MG63 (cell line): ENCODE data around the gene DLX5. TPM values are rescaled to one million over a fixed set of nuclear protein-coding genes. Genes with fewer than 3 reads are reported as not detected.

Experiments
- DNase-seq: peaks from one replicate; pipeline ENCODE4 v3.0.0-alpha.2; 2020
- H3K27me3 ChIP-seq: fragments of 250-450 bp; sonication (Bioruptor Pico); 2 replicates; pipeline ENCODE4 v1.5.1; 2020; ENCODE audit warnings: mild to moderate bottlenecking, moderate library complexity
- H3K36me3 ChIP-seq: fragments of 250-450 bp; sonication (Bioruptor Pico); 2 replicates; pipeline ENCODE4 v1.5.1; 2020; ENCODE audit warnings: mild to moderate bottlenecking, moderate library complexity
- H3K4me3 ChIP-seq: fragments of 250-450 bp; sonication (Bioruptor Pico); 2 replicates; pipeline ENCODE4 v1.5.1; 2020; ENCODE audit warnings: mild to moderate bottlenecking, moderate library complexity
- H3K9me3 ChIP-seq: fragments of 250-450 bp; sonication (Bioruptor Pico); 2 replicates; pipeline ENCODE4 v1.5.1; 2020; ENCODE audit warnings: mild to moderate bottlenecking, moderate library complexity
- total RNA-seq: library from RNA; depleted of rRNA; stranded (reverse); fragments of >200 nt; shearing (Covaris generic); gene quantifications from 2 replicates; pipeline ENCODE4 v1.2.3, GENCODE V29; 2014; ENCODE audit warnings: low replicate concordance

Gene DLX5
- total RNA-seq, 1 experiment from 2014 or later, result not detected

DNA sequence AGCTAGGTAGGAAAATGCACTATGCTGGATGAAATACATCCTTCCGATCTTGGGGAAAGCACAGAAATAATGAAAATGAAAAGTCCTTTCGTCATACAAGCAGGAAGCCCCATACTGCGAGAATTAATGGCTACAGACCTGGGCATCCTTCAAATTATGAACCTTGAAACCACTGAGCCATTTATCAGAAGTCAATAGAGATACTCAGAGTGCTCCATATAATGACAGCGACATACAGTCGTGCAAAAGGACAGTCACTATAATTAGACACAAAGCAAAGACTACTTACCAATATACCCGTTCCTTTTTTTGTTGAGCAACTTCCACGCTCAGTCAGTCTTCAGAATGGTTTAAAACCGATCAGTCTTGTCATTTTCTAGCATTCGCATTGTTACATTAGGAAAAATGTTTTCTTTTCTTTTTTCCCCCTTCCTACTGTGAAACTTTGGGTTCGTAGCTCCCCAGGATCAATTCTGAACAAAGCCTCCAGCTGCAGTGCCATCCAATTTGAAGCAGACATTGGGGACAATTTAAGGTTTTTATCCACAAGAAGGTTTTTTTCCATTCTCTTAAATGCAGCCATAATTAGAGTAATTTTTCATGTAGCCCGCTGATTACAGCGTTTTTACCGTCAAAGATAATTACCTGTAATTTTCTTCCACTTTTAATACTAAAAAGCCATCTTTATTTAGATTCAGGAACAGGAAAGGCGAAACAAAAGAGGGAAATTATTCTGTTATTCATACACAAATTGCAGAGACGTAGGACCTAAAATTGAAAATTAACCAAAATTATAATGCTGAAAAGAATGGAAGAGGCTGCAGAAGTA is 12.9 kb downstream of the DLX5 start:
- DNase-seq, result no peak
- Histone ChIP-seq H3K27me3 (peaks cover 21% of the 10 kb centered on the region), H3K36me3 (no peaks in the 10 kb centered on the region), H3K4me3 (no peak overlapping the region), H3K9me3 (no peaks in the 10 kb centered on the region)

DNA sequence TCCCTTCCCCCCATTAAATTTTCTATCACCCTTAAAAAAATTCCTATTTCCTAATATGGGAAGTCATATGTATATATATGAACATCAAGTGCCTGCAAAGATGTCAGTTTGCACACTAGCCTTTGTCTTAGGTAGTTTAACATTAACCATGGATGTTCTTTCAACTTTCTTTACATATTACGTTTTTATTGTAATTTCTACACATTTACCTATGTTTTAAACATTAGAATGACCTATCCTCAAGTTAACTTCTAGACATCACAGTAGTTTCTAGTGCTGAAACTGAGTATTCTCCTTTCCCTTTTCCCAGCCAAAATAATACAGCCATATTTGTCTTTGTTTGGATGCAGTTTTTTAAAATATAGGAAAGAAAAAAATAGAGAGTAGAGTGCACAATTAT is 13.5 kb downstream of the DLX5 start:
- Histone ChIP-seq H3K4me3 (no peak overlapping the region), H3K36me3 (no peaks in the 10 kb centered on the region), H3K9me3 (no peaks in the 10 kb centered on the region), H3K27me3 (peaks cover 14% of the 10 kb centered on the region)
- no peak for DNase-seq

DNA sequence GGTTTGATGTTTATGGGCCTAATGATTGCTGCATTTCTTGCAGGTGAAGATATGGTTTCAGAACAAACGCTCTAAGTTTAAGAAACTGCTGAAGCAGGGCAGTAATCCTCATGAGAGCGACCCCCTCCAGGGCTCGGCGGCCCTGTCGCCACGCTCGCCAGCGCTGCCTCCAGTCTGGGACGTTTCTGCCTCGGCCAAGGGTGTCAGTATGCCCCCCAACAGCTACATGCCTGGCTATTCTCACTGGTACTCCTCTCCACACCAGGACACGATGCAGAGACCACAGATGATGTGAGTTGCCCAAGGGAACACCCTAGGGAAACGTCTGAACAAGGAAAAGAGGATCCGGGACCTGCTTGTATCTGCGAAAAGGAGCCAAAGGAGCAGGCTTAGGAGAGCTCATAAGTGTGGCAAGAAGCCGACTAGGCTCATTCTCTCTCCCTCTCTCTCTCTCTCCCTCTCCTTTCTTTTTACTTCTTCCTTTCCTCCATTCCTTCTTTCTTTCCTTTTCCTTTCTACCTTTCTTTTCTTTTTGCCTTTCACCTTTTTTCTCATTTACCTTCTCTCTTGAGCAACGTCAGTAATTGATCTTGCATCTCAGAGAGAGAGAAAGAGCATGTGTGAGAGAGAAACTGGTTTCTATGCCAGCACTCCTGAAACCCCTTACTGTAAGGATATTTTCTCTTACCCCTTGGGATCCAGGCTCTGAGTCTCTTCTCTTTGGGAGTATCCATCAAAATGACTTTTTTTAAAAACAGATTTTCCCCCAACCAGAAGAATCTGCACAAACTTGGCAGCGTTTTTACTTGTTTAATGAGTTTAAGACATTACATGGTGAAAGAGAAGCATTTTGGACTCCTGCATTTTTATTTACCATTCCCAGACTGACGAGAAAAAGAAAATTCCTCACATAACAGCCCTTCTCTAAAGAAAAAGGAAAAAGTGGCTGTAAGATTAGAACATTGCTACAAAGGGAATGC is 14.6 kb downstream of the DLX5 start:
- no peaks in the 10 kb centered on the region for H3K36me3 ChIP-seq
- H3K9me3 ChIP-seq, result no peaks in the 10 kb centered on the region
- H3K4me3 ChIP-seq, result no peak overlapping the region
- H3K27me3 ChIP-seq, result peaks cover 5% of the 10 kb centered on the region
- DNase-seq, result no peak

DNA sequence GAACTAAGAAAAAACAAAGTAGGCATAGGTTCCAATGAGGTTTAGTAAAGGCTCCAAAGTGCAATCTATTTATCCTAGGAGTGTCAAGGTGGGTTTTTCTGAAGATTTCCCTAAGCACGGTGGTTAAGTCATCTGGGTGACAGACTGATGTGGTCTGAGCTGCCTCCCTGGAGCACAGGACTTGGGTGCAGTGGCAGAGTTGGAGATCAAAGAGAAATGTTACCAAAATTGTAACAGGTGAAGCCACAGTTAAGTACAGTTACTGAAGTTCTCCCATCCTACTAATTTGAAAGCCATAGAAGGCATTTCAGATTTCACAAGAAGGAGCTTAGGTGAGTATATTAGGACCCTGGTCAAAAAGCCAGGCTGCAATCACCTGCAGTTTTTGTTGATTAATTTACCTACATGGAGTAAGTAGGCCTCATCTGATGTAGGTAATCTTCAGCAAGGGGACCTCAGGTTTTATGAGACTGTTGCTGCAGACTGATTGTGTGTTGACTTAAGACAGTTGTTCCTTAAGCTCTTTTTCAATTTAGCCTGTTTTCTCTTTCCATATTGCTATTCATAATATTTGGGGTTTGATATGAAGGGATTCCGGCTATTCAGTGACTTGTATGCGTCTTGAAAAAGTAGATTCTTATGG is 16.2 kb downstream of the DLX5 start:
- DNase-seq, result no peak
- Histone ChIP-seq H3K27me3 (peaks cover 3% of the 10 kb centered on the region), H3K36me3 (no peaks in the 10 kb centered on the region), H3K9me3 (no peaks in the 10 kb centered on the region), H3K4me3 (no peak overlapping the region)

DNA sequence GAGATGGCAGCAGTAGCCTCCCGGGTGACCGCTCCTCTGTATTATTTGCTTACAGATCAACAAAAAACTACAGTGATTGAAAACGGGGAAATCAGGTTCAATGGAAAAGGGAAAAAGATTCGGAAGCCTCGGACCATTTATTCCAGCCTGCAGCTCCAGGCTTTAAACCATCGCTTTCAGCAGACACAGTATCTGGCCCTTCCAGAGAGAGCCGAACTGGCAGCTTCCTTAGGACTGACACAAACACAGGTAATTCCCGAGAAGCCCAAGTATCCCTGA is 17.1 kb downstream of the DLX5 start:
- Histone ChIP-seq H3K27me3 (peaks cover 3% of the 10 kb centered on the region), H3K4me3 (no peak overlapping the region), H3K36me3 (no peaks in the 10 kb centered on the region), H3K9me3 (no peaks in the 10 kb centered on the region)
- DNase-seq, result no peak

DNA sequence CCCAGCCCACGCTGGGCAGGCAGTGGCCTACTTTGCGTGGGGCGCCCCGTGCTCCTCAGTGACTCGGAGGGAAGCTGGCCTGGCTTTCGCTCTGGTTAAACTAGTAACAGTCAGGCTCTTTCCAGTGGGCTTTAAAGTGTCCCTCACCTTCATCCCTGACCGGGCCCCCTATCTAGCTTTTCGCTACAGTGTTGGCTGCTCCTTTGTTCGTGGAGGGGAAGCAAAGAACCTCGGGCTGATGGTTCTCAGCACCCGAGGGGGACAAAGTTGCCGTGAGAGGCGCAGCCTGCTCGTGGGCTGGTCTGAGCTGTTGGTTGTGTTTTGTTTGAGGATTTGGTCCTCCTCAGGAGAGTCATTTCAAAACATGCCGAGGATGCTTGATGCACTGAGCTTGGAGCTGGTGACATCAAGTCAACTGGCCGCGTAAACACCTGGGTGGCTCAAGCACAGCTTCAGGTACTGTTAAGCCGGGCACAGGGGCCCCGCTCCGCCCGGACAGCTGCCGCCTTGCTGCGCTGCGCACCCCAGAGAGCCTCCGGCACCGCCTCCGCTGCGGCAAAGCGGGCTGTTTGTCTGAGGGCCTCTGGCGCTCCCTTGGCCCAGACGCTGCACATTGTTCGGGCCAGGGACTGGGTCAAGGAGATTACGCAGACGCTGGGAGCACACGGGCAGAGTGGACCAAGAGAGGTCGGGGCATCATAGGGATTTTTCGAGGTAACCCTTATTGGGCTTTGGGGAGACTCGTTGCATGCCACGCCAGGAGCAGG is 17.6 kb downstream of the DLX5 start:
- H3K9me3 ChIP-seq, result no peaks in the 10 kb centered on the region
- no peak overlapping the region for H3K4me3 ChIP-seq
- no peak for DNase-seq
- H3K36me3 ChIP-seq, result no peaks in the 10 kb centered on the region
- H3K27me3 ChIP-seq, result peaks cover 3% of the 10 kb centered on the region

DNA sequence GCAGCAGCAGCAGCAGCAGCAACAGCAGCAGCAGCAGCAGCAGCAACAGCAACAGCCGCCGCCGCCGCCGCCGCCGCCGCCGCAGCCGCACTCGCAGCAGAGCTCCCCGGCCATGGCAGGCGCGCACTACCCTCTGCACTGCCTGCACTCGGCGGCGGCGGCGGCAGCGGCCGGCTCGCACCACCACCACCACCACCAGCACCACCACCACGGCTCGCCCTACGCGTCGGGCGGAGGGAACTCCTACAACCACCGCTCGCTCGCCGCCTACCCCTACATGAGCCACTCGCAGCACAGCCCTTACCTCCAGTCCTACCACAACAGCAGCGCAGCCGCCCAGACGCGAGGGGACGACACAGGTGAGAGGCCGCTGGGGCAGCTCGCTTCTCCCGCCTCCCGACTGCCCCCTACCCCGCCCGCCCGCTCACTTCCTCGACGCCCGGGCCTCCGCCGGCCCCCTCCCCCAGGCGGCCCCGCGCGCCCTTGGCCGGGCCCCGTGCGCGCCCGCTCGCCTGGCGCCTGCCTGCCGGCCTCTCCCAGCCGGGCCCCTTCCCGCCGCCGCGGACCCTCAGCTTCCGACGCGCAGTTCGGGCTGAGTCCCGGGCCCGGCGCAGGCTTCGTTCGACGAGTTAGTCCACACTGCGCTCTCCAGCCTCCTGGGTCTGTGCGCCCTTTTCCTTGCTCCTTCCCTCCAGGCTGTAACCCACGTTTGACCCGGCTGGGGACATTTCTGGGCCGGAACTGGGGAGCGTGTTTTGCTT is 18.4 kb downstream of the DLX5 start:
- peak; percentile 52 for DNase-seq
- Histone ChIP-seq H3K36me3 (no peaks in the 10 kb centered on the region), H3K4me3 (peak overlapping the region; percentile 36), H3K9me3 (no peaks in the 10 kb centered on the region), H3K27me3 (no peaks in the 10 kb centered on the region)

DNA sequence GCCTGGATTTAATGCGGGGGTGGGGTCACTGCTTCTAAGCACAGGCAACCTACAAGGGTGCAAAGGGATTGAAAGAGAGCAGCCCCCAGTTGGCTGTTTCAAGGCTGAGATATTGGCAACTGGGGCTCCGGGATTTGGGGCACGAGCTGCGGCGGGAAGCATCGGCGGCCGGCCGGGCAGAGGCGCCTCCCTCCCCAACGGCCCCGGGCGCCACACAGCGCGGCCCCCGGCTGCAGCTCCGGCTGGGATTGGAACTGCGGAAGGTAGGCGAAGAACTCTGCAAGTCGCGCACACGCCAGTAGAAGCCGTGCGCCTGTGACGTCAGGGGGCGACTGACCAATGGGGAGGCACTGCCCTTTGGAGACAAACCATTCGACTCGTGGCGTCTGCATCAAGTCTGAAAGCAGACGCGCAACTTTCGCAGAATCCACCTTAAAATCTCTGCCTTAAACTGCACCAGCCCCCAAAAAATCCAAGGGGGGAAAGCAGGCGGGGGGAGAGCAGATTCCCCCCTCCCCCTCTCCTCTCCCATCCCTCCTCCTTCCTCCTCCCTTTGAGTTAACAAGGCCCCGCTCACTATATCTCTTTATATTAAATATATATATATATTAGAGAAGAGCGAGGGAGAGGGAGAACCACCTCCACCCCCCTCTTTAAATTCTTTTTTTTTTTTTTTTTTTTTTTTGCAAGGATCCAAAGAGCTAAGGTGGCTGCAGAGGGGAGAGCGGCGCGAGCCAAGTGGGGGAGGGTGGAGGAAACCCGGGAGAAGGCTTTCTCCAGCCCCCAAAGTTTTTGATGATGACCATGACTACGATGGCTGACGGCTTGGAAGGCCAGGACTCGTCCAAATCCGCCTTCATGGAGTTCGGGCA is 19.2 kb downstream of the DLX5 start, which contains the start of gene DLX6:
TSS of gene DLX6 (plus strand) at position 371 of the 872 bp plus-strand sequence. CDS start at position 796, 425 bp downstream.
- no peaks in the 10 kb centered on the region for H3K36me3 ChIP-seq
- H3K27me3 ChIP-seq, result no peaks in the 10 kb centered on the region
- H3K9me3 ChIP-seq, result no peaks in the 10 kb centered on the region
- peak within 1 kb of the TSS; percentile 36 for H3K4me3 ChIP-seq
- peak; percentile 68 for DNase-seq

DNA sequence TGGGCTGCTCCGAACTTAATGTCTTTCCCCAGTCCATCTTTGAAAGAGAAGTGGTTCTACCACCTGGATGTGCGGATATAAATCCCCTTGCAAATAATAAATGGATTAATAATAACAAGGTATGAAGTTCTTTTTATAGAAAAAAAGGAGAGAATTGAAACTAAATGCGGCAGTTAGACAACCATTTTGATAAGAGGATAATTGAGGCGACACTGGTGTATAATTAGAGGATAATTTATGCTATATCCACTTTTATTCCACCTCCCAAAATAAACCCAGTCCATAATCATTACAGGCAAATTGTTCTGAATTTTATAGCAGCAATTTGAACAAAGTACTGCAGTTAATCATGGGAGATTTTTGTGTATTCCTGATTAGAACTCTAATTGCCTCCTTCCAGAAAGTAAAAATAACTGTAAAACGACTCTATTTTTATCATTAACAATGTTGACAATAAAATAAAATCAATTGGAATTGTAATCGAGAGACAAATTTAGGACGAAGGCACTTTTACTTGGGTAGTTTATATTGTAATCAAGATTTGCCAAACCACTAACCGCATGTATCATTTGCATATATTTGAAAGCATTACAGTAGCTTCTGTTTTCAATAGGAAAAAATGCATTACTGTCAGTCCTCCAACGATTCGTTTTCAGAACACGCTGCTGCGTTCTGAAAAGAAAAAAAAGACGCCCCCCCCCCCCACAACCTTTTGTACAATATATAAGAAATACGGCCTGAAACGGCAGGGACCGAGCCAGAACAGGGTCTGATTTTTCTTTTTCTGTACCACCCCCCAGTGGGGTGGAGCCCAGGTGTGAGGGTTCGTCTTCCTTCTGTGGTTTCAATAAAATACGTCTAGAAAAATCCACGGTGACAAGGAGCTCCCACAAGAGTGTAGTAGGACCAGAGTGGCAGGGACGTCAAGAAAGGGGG is 20.1 kb downstream of the DLX5 start:
- no peaks in the 10 kb centered on the region for H3K9me3 ChIP-seq
- H3K36me3 ChIP-seq, result no peaks in the 10 kb centered on the region
- no peaks in the 10 kb centered on the region for H3K27me3 ChIP-seq
- H3K4me3 ChIP-seq, result peak overlapping the region; percentile 36
- DNase-seq, result no peak

DNA sequence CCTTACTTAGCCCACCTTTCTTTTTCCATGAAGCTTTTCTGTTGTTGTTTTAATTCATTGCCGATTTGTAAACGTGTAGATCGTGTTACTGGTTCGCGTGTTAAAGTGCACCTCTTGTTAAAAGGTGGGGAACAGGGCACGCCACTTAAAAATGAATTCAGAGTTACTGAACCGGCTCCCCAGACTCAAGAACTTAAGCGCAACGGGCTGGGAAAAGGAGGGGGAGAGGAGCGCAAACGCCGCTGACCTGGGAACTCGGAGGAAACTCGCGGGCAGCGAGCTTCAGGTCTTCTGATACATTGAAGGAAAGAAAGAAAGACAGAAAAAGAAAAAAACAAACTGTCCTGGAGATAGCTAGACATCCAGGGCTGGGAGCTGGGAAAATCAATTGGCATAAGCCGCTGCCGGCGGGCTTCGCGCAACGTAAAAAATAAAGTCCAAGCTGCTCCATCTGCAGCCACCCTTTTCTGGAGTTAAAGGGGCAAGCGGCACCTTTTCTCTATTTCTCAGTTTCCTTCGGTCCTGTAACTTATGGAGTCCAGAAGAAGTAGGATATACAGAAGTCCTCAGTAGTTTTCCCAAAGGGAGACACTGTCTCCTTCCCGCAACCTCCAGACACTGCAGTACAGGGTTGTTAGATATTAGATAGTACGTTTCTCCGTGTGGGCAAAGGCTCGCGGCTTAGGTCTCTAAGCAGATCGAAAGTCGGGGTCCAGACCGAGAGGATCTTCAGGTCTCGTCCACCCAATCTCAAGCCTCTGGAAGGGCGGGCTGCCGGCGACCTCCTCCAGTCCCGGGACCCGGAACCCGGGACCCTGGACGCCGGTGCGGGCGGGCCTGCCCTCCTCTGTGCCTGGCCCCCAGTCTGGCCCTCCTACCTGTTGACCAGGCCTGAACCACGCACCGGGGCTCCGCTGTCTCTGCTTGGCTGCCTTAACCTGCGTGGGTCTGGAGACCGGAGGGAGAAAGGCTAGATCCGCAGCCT is 21.1 kb downstream of the DLX5 start:
- H3K9me3 ChIP-seq, result no peaks in the 10 kb centered on the region
- no peaks in the 10 kb centered on the region for H3K36me3 ChIP-seq
- no peak overlapping the region for H3K4me3 ChIP-seq
- no peaks in the 10 kb centered on the region for H3K27me3 ChIP-seq
- no peak for DNase-seq

DNA sequence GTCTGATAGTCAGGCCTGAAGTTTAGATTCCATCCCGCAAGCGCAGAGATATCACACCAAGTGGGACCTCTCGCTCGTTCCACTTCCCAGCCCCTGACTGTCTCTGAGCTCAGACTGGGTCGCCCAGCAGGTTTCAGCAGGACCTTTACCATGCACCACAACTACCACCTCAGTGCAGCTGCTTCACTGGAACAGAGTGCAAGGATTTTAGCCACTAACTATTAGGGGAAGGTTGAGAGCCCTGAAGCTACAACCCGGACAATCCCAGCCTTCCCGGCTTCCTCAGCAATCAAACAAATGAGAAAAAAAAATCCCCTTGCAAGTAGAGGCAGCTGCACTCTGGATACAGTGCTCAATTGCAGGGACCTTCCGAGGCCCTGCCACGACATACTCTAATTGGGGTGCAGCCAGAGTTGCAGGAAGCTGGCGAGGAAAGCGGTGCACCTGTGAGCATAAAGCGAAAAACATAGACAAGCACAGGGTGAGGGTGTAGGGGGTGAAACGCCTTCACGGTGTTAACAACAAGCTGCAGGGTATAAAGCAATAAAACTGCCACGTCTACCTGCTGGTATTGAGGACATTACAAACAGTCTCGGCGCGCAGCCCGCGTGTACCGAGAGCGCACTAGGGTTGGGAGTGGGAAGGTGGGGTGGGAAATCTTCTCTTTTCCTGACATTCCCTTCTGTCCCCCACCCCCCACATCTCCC is 21.9 kb downstream of the DLX5 start:
- no peaks in the 10 kb centered on the region for H3K9me3 ChIP-seq
- DNase-seq, result no peak
- no peaks in the 10 kb centered on the region for H3K36me3 ChIP-seq
- H3K4me3 ChIP-seq, result no peak overlapping the region
- no peaks in the 10 kb centered on the region for H3K27me3 ChIP-seq

DNA sequence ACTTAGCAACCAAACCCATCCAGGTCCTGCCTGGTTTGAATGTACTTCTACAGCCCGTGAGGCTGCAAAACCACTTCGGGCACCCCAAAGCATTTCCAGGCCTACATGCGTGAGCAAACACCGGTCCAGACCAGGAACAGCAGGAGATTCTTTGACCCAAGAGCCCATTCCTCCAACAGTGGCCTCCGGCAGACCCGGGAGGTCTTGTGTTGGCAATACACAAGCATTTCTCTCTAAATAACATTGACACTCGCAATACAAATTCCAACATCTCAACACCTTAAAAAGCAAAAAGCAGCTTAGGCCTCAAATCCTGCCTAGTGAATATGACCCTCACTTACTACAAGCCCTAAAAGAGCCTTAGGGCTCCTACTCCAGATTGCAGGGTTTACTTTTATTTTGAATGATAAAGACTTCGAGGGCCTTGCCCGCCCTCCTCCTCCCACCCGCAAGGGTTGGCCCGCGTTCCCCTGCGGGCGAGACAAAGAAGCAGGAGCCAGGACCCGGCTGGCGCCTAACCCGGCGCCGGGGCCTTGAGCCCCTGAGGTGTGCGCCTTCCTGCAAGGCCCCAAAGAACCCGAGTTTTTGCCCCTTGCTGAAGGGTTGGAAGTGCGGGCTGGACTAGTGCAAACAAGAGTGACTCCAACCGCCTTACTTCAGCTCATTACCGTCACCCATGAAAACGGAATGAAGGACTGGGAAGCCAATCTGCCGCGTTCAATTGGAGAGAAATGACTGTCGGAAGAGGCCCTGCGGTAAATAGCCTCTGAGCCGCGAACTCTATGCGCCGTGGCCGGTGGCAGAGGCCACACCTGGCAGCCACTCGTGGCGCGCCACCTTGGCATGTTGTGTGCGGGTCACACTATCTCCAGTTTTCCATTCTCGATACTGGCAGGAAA is 22.7 kb downstream of the DLX5 start:
- H3K9me3 ChIP-seq, result no peaks in the 10 kb centered on the region
- no peaks in the 10 kb centered on the region for H3K27me3 ChIP-seq
- no peak overlapping the region for H3K4me3 ChIP-seq
- no peaks in the 10 kb centered on the region for H3K36me3 ChIP-seq
- DNase-seq, result no peak
